H1 (cell line): ENCODE data around the gene ZNF836. TPM values are rescaled to one million over a fixed set of nuclear protein-coding genes. Genes with fewer than 3 reads are reported as not detected.

Experiments
- CTCF ChIA-PET: fragments of 300-600 bp; sonication (Branson Sonifier 250); formaldehyde crosslinking; loops from one replicate; lab custom pipeline; 2021; ENCODE audit not compliant: partially characterized antibody; lab: Charles Lee
- POLR2A ChIA-PET: fragments of 300-600 bp; sonication (Branson Sonifier 250); formaldehyde crosslinking; loops from one replicate; lab custom pipeline; 2021; ENCODE audit warnings: inconsistent platforms; ENCODE audit not compliant: partially characterized antibody; lab: Charles Lee
- DNase-seq, 2 experiments: peaks; one replicate each; pipeline versions ENCODE4 v3.0.0 to v3.0.0-alpha.2; 2010 to 2022; ENCODE audit warnings: low spot score in 2 of 2, low read depth in 1 of 2, mixed read lengths in 1 of 2
- FAIRE-seq: peaks from 2 replicates; lab custom pipeline; 2011; peaks lifted over from hg19 to GRCh38; lab: Jason Lieb, UNC
- H2AFZ ChIP-seq: 2 replicates; pipeline ENCODE4 v1.8.1; 2012; ENCODE audit warnings: low read length, inconsistent platforms
- H2AK5ac ChIP-seq: 2 replicates; pipeline ENCODE4 v1.6.1; 2013; ENCODE audit warnings: low read depth, low read length
- H2BK120ac ChIP-seq: replicated peaks from 2 replicates; pipeline ENCODE3; 2013; ENCODE audit warnings: low read depth, low read length, inconsistent platforms
- H2BK12ac ChIP-seq: 2 replicates; pipeline ENCODE4 v1.6.1; 2013; ENCODE audit warnings: low read depth, low read length
- H2BK15ac ChIP-seq: 2 replicates; pipeline ENCODE4 v1.6.1; 2013; ENCODE audit warnings: low read length
- H2BK20ac ChIP-seq: 2 replicates; pipeline ENCODE4 v1.6.1; 2013; ENCODE audit warnings: low read length
- H2BK5ac ChIP-seq: 2 replicates; pipeline ENCODE4 v1.6.1; 2013; ENCODE audit warnings: low read depth, low read length
- H3K14ac ChIP-seq: 2 replicates; pipeline ENCODE4 v1.6.1; 2013; ENCODE audit warnings: inconsistent platforms; ENCODE audit not compliant: insufficient read length
- H3K18ac ChIP-seq: 2 replicates; pipeline ENCODE4 v1.6.1; 2013; ENCODE audit warnings: low read length; ENCODE audit errors: extremely low read depth
- H3K23ac ChIP-seq: 2 replicates; pipeline ENCODE4 v1.6.1; 2013; ENCODE audit warnings: inconsistent platforms; ENCODE audit not compliant: insufficient read length
- H3K23me2 ChIP-seq: 2 replicates; pipeline ENCODE4 v1.6.1; 2013; ENCODE audit warnings: low read depth, low read length
- H3K27ac ChIP-seq: 2 replicates; pipeline ENCODE4 v1.6.1; 2011; ENCODE audit warnings: low read depth, low read length, inconsistent platforms
- H3K27me3 ChIP-seq, 4 experiments: replicated peaks in 1 of 4; 1 replicate in 1 of 4; 2 replicates in 3 of 4; pipeline versions ENCODE4 v1.6.1 to v1.8.1; 2011 to 2013; ENCODE audit warnings: low read length in 3 of 4, mild to moderate bottlenecking in 3 of 4, inconsistent platforms in 2 of 4, mixed read lengths in 2 of 4, moderate library complexity in 1 of 4; ENCODE audit not compliant: control insufficient read depth in 3 of 4, insufficient read depth in 3 of 4; ENCODE audit errors: extremely low read depth in 1 of 4
- H3K36me3 ChIP-seq, 4 experiments: 2 replicates each; pipeline versions ENCODE4 v1.6.1 to v1.8.1; 2011 to 2013; ENCODE audit warnings: mild to moderate bottlenecking in 4 of 4, low read length in 3 of 4, moderate library complexity in 2 of 4, control low read depth in 1 of 4, inconsistent platforms in 1 of 4; ENCODE audit not compliant: insufficient read depth in 4 of 4, control insufficient read depth in 2 of 4
- H3K4ac ChIP-seq: replicated peaks from 2 replicates; pipeline ENCODE3; 2013; ENCODE audit warnings: low read length, low read depth, mixed read lengths, inconsistent platforms; ENCODE audit not compliant: insufficient read length
- H3K4me1 ChIP-seq, 4 experiments: replicated peaks in 1 of 4; 1 replicate in 1 of 4; 2 replicates in 3 of 4; pipeline versions ENCODE4 v1.6.1 to v1.8.1; 2011 to 2013; ENCODE audit warnings: low read length in 3 of 4, inconsistent platforms in 2 of 4, mixed read lengths in 1 of 4; ENCODE audit not compliant: insufficient read depth in 4 of 4, control insufficient read depth in 3 of 4
- H3K4me2 ChIP-seq, 2 experiments: 2 replicates each; pipeline versions ENCODE4 v1.6.1 to v1.8.1; 2011 to 2013; ENCODE audit warnings: low read depth in 2 of 2, low read length in 2 of 2, control low read depth in 1 of 2, inconsistent platforms in 1 of 2, mild to moderate bottlenecking in 1 of 2; ENCODE audit not compliant: insufficient read depth in 1 of 2
- H3K4me3 ChIP-seq, 4 experiments: fragments of 200-600, 300-600 bp in 1 of 4; sonication (generic), shearing (Covaris generic), sonication (Bioruptor Twin) in 1 of 4; 2 replicates each; pipeline versions ENCODE4 v1.5.1 to v1.8.1; 2011 to 2016; ENCODE audit warnings: low read length in 4 of 4, low read depth in 3 of 4, control low read depth in 2 of 4, inconsistent platforms in 2 of 4, mild to moderate bottlenecking in 2 of 4, mixed read lengths in 1 of 4, moderate library complexity in 1 of 4; ENCODE audit not compliant: insufficient read depth in 2 of 4; ENCODE audit errors: extremely low read depth in 1 of 4
- H3K56ac ChIP-seq: replicated peaks from 2 replicates; pipeline ENCODE3; 2013; ENCODE audit warnings: low read depth, mild to moderate bottlenecking, mixed read lengths, low read length, inconsistent platforms; ENCODE audit not compliant: insufficient read length
- H3K79me1 ChIP-seq: 2 replicates; pipeline ENCODE4 v1.6.1; 2013; ENCODE audit warnings: low read depth, low read length, control low read depth
- H3K79me2 ChIP-seq, 2 experiments: 2 replicates each; pipeline versions ENCODE4 v1.6.1 to v1.8.1; 2012 to 2013; ENCODE audit warnings: low read length in 2 of 2, mild to moderate bottlenecking in 2 of 2, inconsistent platforms in 1 of 2; ENCODE audit not compliant: insufficient read depth in 2 of 2, control insufficient read depth in 1 of 2
- H3K9ac ChIP-seq, 4 experiments: replicated peaks in 1 of 4; 1 replicate in 1 of 4; 2 replicates in 3 of 4; pipeline versions ENCODE4 v1.6.1 to v1.8.1; 2011 to 2013; ENCODE audit warnings: low read depth in 3 of 4, low read length in 3 of 4, control low read depth in 2 of 4, mild to moderate bottlenecking in 2 of 4, moderate library complexity in 2 of 4, inconsistent platforms in 1 of 4; ENCODE audit errors: extremely low read depth in 1 of 4
- H3K9me3 ChIP-seq, 2 experiments: 2 replicates each; pipeline versions ENCODE4 v1.6.1 to v1.8.1; 2012 to 2013; ENCODE audit warnings: mild to moderate bottlenecking in 2 of 2, moderate library complexity in 2 of 2, control low read depth in 1 of 2, inconsistent platforms in 1 of 2, low read depth in 1 of 2, low read length in 1 of 2, mixed read lengths in 1 of 2; ENCODE audit not compliant: insufficient read depth in 2 of 2
- H4K20me1 ChIP-seq, 2 experiments: replicated peaks in 1 of 2; 2 replicates each; pipeline versions ENCODE3 to v1.8.1; 2011 to 2013; ENCODE audit warnings: inconsistent platforms in 2 of 2, low read length in 2 of 2, mild to moderate bottlenecking in 1 of 2; ENCODE audit not compliant: insufficient read depth in 2 of 2, control insufficient read depth in 1 of 2
- H4K5ac ChIP-seq: 2 replicates; pipeline ENCODE4 v1.6.1; 2013; ENCODE audit warnings: low read length, low read depth, mixed read lengths, inconsistent platforms; ENCODE audit not compliant: insufficient read length
- H4K8ac ChIP-seq: 2 replicates; pipeline ENCODE4 v1.8.0; 2013; ENCODE audit warnings: mild to moderate bottlenecking, moderate library complexity, low read length, inconsistent platforms; ENCODE audit not compliant: insufficient read depth; ENCODE audit errors: extremely low read depth
- H4K91ac ChIP-seq: replicated peaks from 2 replicates; pipeline ENCODE3; 2013; ENCODE audit warnings: low read length, mixed read lengths, inconsistent platforms; ENCODE audit not compliant: insufficient read length
- EZH2 ChIP-seq: fragments of 200-600 bp; sonication (generic); IDR thresholded peaks from 2 replicates; pipeline ENCODE4 v1.7.1; 2012; ENCODE audit warnings: low read depth, mild to moderate bottlenecking, moderate library complexity, low read length, inconsistent platforms; ENCODE audit not compliant: severe bottlenecking
- KDM1A ChIP-seq: fragments of 200-600, 300-600 bp; sonication (generic); IDR thresholded peaks from 2 replicates; pipeline ENCODE4 v1.7.1; 2016; ENCODE audit warnings: mild to moderate bottlenecking, low read length, borderline replicate concordance
- SIN3A ChIP-seq, 2 experiments: IDR thresholded peaks in 1 of 2; conservative IDR thresholded peaks in 1 of 2; 2 replicates each; pipeline ENCODE4 v1.6.1; 2011 to 2012; ENCODE audit warnings: low read length in 2 of 2, improper control_type of control experiment in 1 of 2, low read depth in 1 of 2, mild to moderate bottlenecking in 1 of 2
- SP1 ChIP-seq: IDR thresholded peaks from 2 replicates; pipeline ENCODE4 v1.6.1; 2011; ENCODE audit warnings: low read depth, low read length
- TAF7 ChIP-seq: optimal IDR thresholded peaks from 2 replicates; pipeline ENCODE3; 2011; ENCODE audit warnings: low read depth, mild to moderate bottlenecking, inconsistent platforms, low read length, moderate library complexity, borderline replicate concordance
- WGBS, 2 experiments: shearing (Covaris generic) in 1 of 2; methylation state at CpG; one replicate each; pipeline versions ENCODE4 v1.1.6 to v1.1.7; 2013 to 2015; ENCODE audit warnings: low lambda C conversion rate in 2 of 2, mixed read lengths in 2 of 2, inconsistent platforms in 1 of 2, low coverage in 1 of 2, missing lambda C conversion rate in 1 of 2; ENCODE audit not compliant: insufficient replicate concordance in 2 of 2, insufficient coverage in 1 of 2, insufficient read length in 1 of 2; ENCODE audit errors: extremely low coverage in 1 of 2, missing lambda C conversion rate in 1 of 2; 5-methylcytosine and 5-hydroxymethylcytosine counted together
- polyA plus RNA-seq, 7 experiments: library from polyadenylated mRNA; depleted of rRNA in 3 of 7; stranded (reverse) in 5 of 7; unstranded in 2 of 7; fragments of >200 nt in 5 of 7; fragments of 200-250 nt in 2 of 7; gene quantifications; 1 replicate in 5 of 7; 2 replicates in 1 of 7; 4 replicates in 1 of 7; pipeline versions ENCODE4 v1.2.1 to v1.2.3, GENCODE V29; 2011 to 2013; ENCODE audit warnings: missing spikeins in 2 of 7, mixed read lengths in 2 of 7
- total RNA-seq: library from RNA; stranded (reverse); fragmentation: NEBNext Ultra II Directional; extraction: Animal tissue kit (Norgen Biotek cat#: 25700); gene quantifications from 2 replicates; pipeline ENCODE4 v1.2.1, GENCODE V29; 2021

The ZNF836 gene
- total and polyA plus RNA-seq, 2 of the 8 experiments (the other 6 are each of a cell fraction or from before 2014, with no cell fraction given): 5.6 to 27.2 TPM

- Histone ChIP-seq H3K4me3 (no peak overlapping the region), H3K36me3 (peaks cover 33 to 99% (median 74%) of the 10 kb centered on the region in 4 experiments)
Observed at GRCh38 chr19:52120286-52120685, 51.1 kb downstream of the ZNF836 start.

More at GRCh38 chr19:52120286-52120685, 51.1 kb downstream of the ZNF836 start:
- H2AK5ac ChIP-seq: no peak overlapping the region
- no peak overlapping the region for H3K56ac ChIP-seq
- no peaks in the 10 kb centered on the region; the same call in 1 of the 2 replicates for H3K79me1 ChIP-seq
- no peak overlapping the region for H3K27ac ChIP-seq
- no peaks in the 10 kb centered on the region for H3K23me2 ChIP-seq
- no peak overlapping the region for H3K9ac ChIP-seq
- H3K4me2 ChIP-seq: no peak overlapping the region
- H3K14ac ChIP-seq: no peak overlapping the region
- no peak overlapping the region for H4K91ac ChIP-seq
- peaks cover 0 to 3% of the 10 kb centered on the region in 2 experiments; a peak in 1 of 4 replicates for H3K79me2 ChIP-seq
- FAIRE-seq: no peak
- H2BK5ac ChIP-seq: no peak overlapping the region
- no peak overlapping the region for H4K5ac ChIP-seq
- TF ChIP-seq KDM1A (no peak), SIN3A (conservative IDR thresholded peaks at IDR 0.05 in 1 of 2, IDR thresholded peaks at IDR 0.05 in 1 of 2; ENCODE audit: low read depth in 1 of 2, low read length in 2 of 2) (no peak), TAF7 (no peak), SP1 (no peak), EZH2 (no peak)
- H2BK120ac ChIP-seq: no peak overlapping the region
- ChIA-PET CTCF (no interaction called here), POLR2A (no interaction called here)
- H3K18ac ChIP-seq: no peak overlapping the region
- no peaks in the 10 kb centered on the region for H3K4me1 ChIP-seq
- H3K9me3 ChIP-seq: peaks cover 80 to 83% of the 10 kb centered on the region in 2 experiments
- no peaks in the 10 kb centered on the region for H3K27me3 ChIP-seq
- H3K4ac ChIP-seq: no peak overlapping the region
- H2BK12ac ChIP-seq: no peak overlapping the region
- H2BK20ac ChIP-seq: no peak overlapping the region
- H4K20me1 ChIP-seq: no peaks in the 10 kb centered on the region
- 90% methylated on average over 3 of the region's 3 CpGs; no CpG with 5 or more reads in 1 of the 2 experiments for WGBS, 2 experiments
- H3K23ac ChIP-seq: no peak overlapping the region
- no peak overlapping the region for H2AFZ ChIP-seq
- H2BK15ac ChIP-seq: no peak overlapping the region
- no peak overlapping the region for H4K8ac ChIP-seq
- no peak for DNase-seq
